HepG2 (cell line): ENCODE data around the gene CUEDC2. TPM values are rescaled to one million over a fixed set of nuclear protein-coding genes. Genes with fewer than 3 reads are reported as not detected.
A peak's percentile ranks its signal among the peaks of the same experiment; 100 is the strongest.

Source experiments
- ARNT2 ChIP-seq: sonication (generic); formaldehyde crosslinking; IDR thresholded peaks from 2 replicates; pipeline ENCODE4 v1.8.0; 2022; ENCODE audit warnings: mild to moderate bottlenecking, low read depth, missing genetic modification reagents, moderate library complexity
- CREB1 ChIP-seq, 2 experiments: fragments of 450-650 bp in 1 of 2; IDR thresholded peaks; 2 replicates each; pipeline ENCODE4 v1.6.1; 2016 to 2017; ENCODE audit warnings: control low read depth in 1 of 2, mild to moderate bottlenecking in 1 of 2, missing compliant biosample characterization in 1 of 2, missing genetic modification characterization in 1 of 2
- ELF1 ChIP-seq: sonication (generic); formaldehyde crosslinking; IDR thresholded peaks from 2 replicates; pipeline ENCODE4 v1.4.0; 2020; ENCODE audit warnings: missing genetic modification reagents
- GATAD1 ChIP-seq: IDR thresholded peaks from 2 replicates; pipeline ENCODE4 v1.6.1; 2016; ENCODE audit warnings: missing genetic modification reagents, missing compliant biosample characterization
- MTF2 ChIP-seq: sonication (generic); formaldehyde crosslinking; IDR thresholded peaks from 2 replicates; pipeline ENCODE4 v1.5.0; 2020; ENCODE audit warnings: missing genetic modification reagents, borderline replicate concordance
- PAXIP1 ChIP-seq: sonication (generic); formaldehyde crosslinking; conservative IDR thresholded peaks from 2 replicates; pipeline ENCODE4 v1.4.0; 2020; ENCODE audit warnings: mild to moderate bottlenecking, missing genetic modification reagents, moderate library complexity
- POGZ ChIP-seq: sonication (generic); formaldehyde crosslinking; IDR thresholded peaks from 2 replicates; pipeline ENCODE4 v1.4.0; 2020; ENCODE audit warnings: mild to moderate bottlenecking, missing genetic modification reagents
- RCOR2 ChIP-seq: IDR thresholded peaks from 2 replicates; pipeline ENCODE4 v1.6.1; 2016; ENCODE audit warnings: missing biosample characterization, missing genetic modification reagents
- SAP130 ChIP-seq: IDR thresholded peaks from 2 replicates; pipeline ENCODE4 v1.6.1; 2016; ENCODE audit warnings: low read depth
- SOX13 ChIP-seq, 3 experiments: fragments of 450-650 bp in 1 of 3; sonication (generic) in 1 of 3; formaldehyde crosslinking in 1 of 3; IDR thresholded peaks in 2 of 3; conservative IDR thresholded peaks in 1 of 3; 2 replicates each; pipeline versions ENCODE4 v1.5.0 to v1.6.1; 2016 to 2020; ENCODE audit warnings: antibody characterized with exemption in 1 of 3, mild to moderate bottlenecking in 1 of 3, missing compliant biosample characterization in 1 of 3, missing genetic modification reagents in 1 of 3, moderate library complexity in 1 of 3
- TGIF2 ChIP-seq: IDR thresholded peaks from 2 replicates; pipeline ENCODE4 v1.6.1; 2016; ENCODE audit warnings: control low read depth, missing compliant biosample characterization
- ZFP91 ChIP-seq: sonication (generic); formaldehyde crosslinking; IDR thresholded peaks from 2 replicates; pipeline ENCODE4 v1.9.0; 2022; ENCODE audit warnings: missing genetic modification reagents, mild to moderate bottlenecking, borderline replicate concordance
- ZNF362 ChIP-seq: sonication (generic); formaldehyde crosslinking; IDR thresholded peaks from 2 replicates; pipeline ENCODE4 v1.4.0; 2020; ENCODE audit warnings: missing genetic modification reagents, mild to moderate bottlenecking, borderline replicate concordance
- ZNF431 ChIP-seq: sonication (generic); formaldehyde crosslinking; IDR thresholded peaks from 2 replicates; pipeline ENCODE4 v1.9.0; 2022; ENCODE audit warnings: missing genetic modification reagents, low read depth, mild to moderate bottlenecking, borderline replicate concordance
- ZNF710 ChIP-seq: sonication (generic); formaldehyde crosslinking; IDR thresholded peaks from 2 replicates; pipeline ENCODE4 v1.5.0; 2020; ENCODE audit warnings: mild to moderate bottlenecking, missing genetic modification reagents, borderline replicate concordance
- ZNF770 ChIP-seq: sonication (generic); formaldehyde crosslinking; IDR thresholded peaks from 2 replicates; pipeline ENCODE4 v1.5.0; 2020; ENCODE audit warnings: mild to moderate bottlenecking, missing genetic modification reagents
- polyA plus RNA-seq, 8 experiments: library from polyadenylated mRNA; depleted of rRNA in 3 of 8; stranded (reverse) in 7 of 8; unstranded in 1 of 8; fragments of >200 nt; fragmentation: Illumina TruSeq in 4 of 8; extraction: Trizol in 4 of 8; gene quantifications; 2 replicates each; pipeline versions ENCODE4 v1.2.1 to v1.2.3, GENCODE V29; 2011 to 2016; ENCODE audit warnings: low read depth in 4 of 8, missing spikeins in 1 of 8, mixed read lengths in 1 of 8; ENCODE audit not compliant: insufficient read depth in 1 of 8
- total RNA-seq, 5 experiments: library from RNA; depleted of rRNA; stranded (reverse); fragments of >200 nt; fragmentation: Illumina TruSeq; extraction: Trizol; gene quantifications; 2 replicates each; pipeline ENCODE4 v1.2.3, GENCODE V29; 2016; ENCODE audit warnings: low read depth in 1 of 5

CUEDC2 gene
- total and polyA plus RNA-seq, 2 of the 13 experiments (the other 11 are each of a cell fraction or from before 2014, with no cell fraction given) = 13.1 to 18.4 TPM

- peak; percentile 68; the same call in 1 of the 2 replicates for TF ChIP-seq ZNF710 (CRISPR knock-in tag)
- 0 out of 2 replicates have a peak, but pooled peaks have one; percentile 22 for TF ChIP-seq GATAD1 (CRISPR knock-in tag)
- TF ChIP-seq MTF2 (CRISPR knock-in tag) = no peak
- peak; percentile 49; the same call in 1 of the 2 replicates for TF ChIP-seq ZNF770
- TF ChIP-seq SOX13 (IDR thresholded peaks at IDR 0.05) = no peak
- TF ChIP-seq SOX13 (CRISPR knock-in tag; conservative IDR thresholded peaks at IDR 0.05 in 1 of 2, IDR thresholded peaks at IDR 0.05 in 1 of 2) = no peak; a peak in 1 of 4 replicates
- TF ChIP-seq POGZ (CRISPR knock-in tag) = no peak
- TF ChIP-seq RCOR2 = 0 out of 2 replicates have a peak, but pooled peaks have one; percentile 41
- 0 out of 2 replicates have a peak, but pooled peaks have one; percentile 24 for TF ChIP-seq ZNF431
- TF ChIP-seq SAP130 (CRISPR knock-in tag) = peak; percentile 82
- TF ChIP-seq TGIF2 (CRISPR knock-in tag) = peak; percentile 30; the same call in 1 of the 2 replicates
- TF ChIP-seq ZFP91 = peak; percentile 77; the same call in 1 of the 2 replicates
- peak; percentile 79; the same call in 1 of the 2 replicates for TF ChIP-seq ZNF362
- TF ChIP-seq ARNT2 = peak; percentile 66; the same call in 1 of the 2 replicates
- peak; percentile 88 for TF ChIP-seq PAXIP1 (CRISPR knock-in tag)
- TF ChIP-seq ELF1 = peak; percentile 31; the same call in 1 of the 2 replicates
- TF ChIP-seq CREB1 (IDR thresholded peaks at IDR 0.05) = no peak
- TF ChIP-seq CREB1 (CRISPR knock-in tag; IDR thresholded peaks at IDR 0.05) = peak; percentile 59; the same call in 1 of the 2 replicates
These were observed 2.2 kb upstream of the CUEDC2 start (continued) for GRCh38 chr10:102434394-102435132.
